ENCODE results near the gene C6orf89. TPM values are rescaled to one million over a fixed set of nuclear protein-coding genes. Genes with fewer than 3 reads are reported as not detected.

The C6orf89 gene
- polyA plus RNA-seq, 2 of the 4 experiments (the other 2 are of a cell fraction): 13.8 to 27.0 TPM

GRCh38 chr6:36904851-36905393 is 19.2 kb downstream of the C6orf89 start:
- FAIRE-seq (no peak), ATAC-seq (no peak), DNase-seq (ENCODE audit: low read depth in 1 of 2, low spot score in 1 of 2) (no peak)
- Histone ChIP-seq H3K4me1 (no peaks in the 10 kb centered on the region), H3K4me3 (no peak overlapping the region), H3K27ac (no peak overlapping the region), H3K4me2 (no peak overlapping the region), H3K9me3 (no peaks in the 10 kb centered on the region)
- CTCF ChIA-PET: interaction anchor here (2.9 kb wide), 1 partner anchor 19 kb away, joined by 10 read pairs; the partner anchor contains the start of gene C6orf89
- TF ChIP-seq MAFK (IDR thresholded peaks at IDR 0.05; ENCODE audit: partially characterized antibody): no peak
- TF ChIP-seq HEYL (CRISPR knock-in tag; IDR thresholded peaks at IDR 0.05): no peak
- TF ChIP-seq TFCP2L1 (CRISPR knock-in tag; IDR thresholded peaks at IDR 0.05): no peak
- TF ChIP-seq PHF8 (IDR thresholded peaks at IDR 0.05; ENCODE audit: borderline replicate concordance, low read depth): no peak
- POLR2A ChIA-PET: no interaction called here
- 90% methylated on average over 5 of the region's 5 CpGs for WGBS (ENCODE audit: missing lambda C conversion rate)

GRCh38 chr6:36906539-36907325 is 21.0 kb downstream of the C6orf89 start:
- H3K4me2 ChIP-seq: no peak overlapping the region
- ChIA-PET POLR2A (no interaction called here), CTCF (interaction anchor here (0.7 to 2.6 kb wide), 3 partner anchors 10 to 112 kb away, joined by 3 to 10 read pairs (median 3); no protein-coding TSS in a partner anchor)
- 6% methylated on average over 2 of the region's 2 CpGs for WGBS (ENCODE audit: missing lambda C conversion rate)
- H3K9me3 ChIP-seq: no peaks in the 10 kb centered on the region
- H3K4me3 ChIP-seq: no peak overlapping the region
- DNase-seq (ENCODE audit: low read depth in 1 of 2, low spot score in 1 of 2) (no peak), ATAC-seq (no peak), FAIRE-seq (no peak)
- no peaks in the 10 kb centered on the region for H3K4me1 ChIP-seq
- TF ChIP-seq FOSB (CRISPR knock-in tag; IDR thresholded peaks at IDR 0.05): no peak
- no peak for TF ChIP-seq CBX8 (IDR thresholded peaks at IDR 0.05)
- TF ChIP-seq MAFK (IDR thresholded peaks at IDR 0.05; ENCODE audit: partially characterized antibody): no peak
- TF ChIP-seq MAX (IDR thresholded peaks at IDR 0.05): no peak
- TF ChIP-seq ZFP36 (IDR thresholded peaks at IDR 0.05; ENCODE audit: borderline replicate concordance, partially characterized antibody): no peak
- no peak for TF ChIP-seq ZC3H11A (IDR thresholded peaks at IDR 0.05)
- TF ChIP-seq E2F6 (IDR thresholded peaks at IDR 0.05; ENCODE audit: borderline replicate concordance, low read depth): no peak
- no peak for TF ChIP-seq EHMT2 (IDR thresholded peaks at IDR 0.05; ENCODE audit: low read depth)
- no peak for TF ChIP-seq HOXA7 (CRISPR knock-in tag; IDR thresholded peaks at IDR 0.05)
- TF ChIP-seq FOXS1 (CRISPR knock-in tag; IDR thresholded peaks at IDR 0.05): no peak
- TF ChIP-seq ATOH8 (CRISPR knock-in tag; IDR thresholded peaks at IDR 0.05; ENCODE audit: low read depth): no peak
- no peak for TF ChIP-seq POLR2A (IDR thresholded peaks at IDR 0.05; ENCODE audit: low read length)
- no peak for TF ChIP-seq HES2 (IDR thresholded peaks at IDR 0.05)
- no peak for TF ChIP-seq NR3C1 (IDR thresholded peaks at IDR 0.05)
- no peak overlapping the region for H3K27ac ChIP-seq

GRCh38 chr6:36907781-36908180 is 22.0 kb downstream of the C6orf89 start:
- Histone ChIP-seq H3K4me3 (no peak overlapping the region), H3K9me3 (no peaks in the 10 kb centered on the region), H3K4me1 (no peaks in the 10 kb centered on the region), H3K4me2 (no peak overlapping the region), H3K27ac (no peak overlapping the region)
- WGBS (ENCODE audit: missing lambda C conversion rate): 73% methylated on average over 5 of the region's 5 CpGs
- no peak for TF ChIP-seq POLR2A (IDR thresholded peaks at IDR 0.05; ENCODE audit: low read length)
- no peak for TF ChIP-seq HES2 (IDR thresholded peaks at IDR 0.05)
- no peak for TF ChIP-seq MAX (IDR thresholded peaks at IDR 0.05)
- no peak for TF ChIP-seq TFCP2L1 (CRISPR knock-in tag; IDR thresholded peaks at IDR 0.05)
- no peak for TF ChIP-seq JUN (IDR thresholded peaks at IDR 0.05)
- TF ChIP-seq ZC3H11A (IDR thresholded peaks at IDR 0.05): no peak
- no peak for TF ChIP-seq SREBF2 (IDR thresholded peaks at IDR 0.05)
- TF ChIP-seq USF2 (IDR thresholded peaks at IDR 0.05): no peak
- TF ChIP-seq KDM1A (IDR thresholded peaks at IDR 0.05; ENCODE audit: low read depth): no peak
- TF ChIP-seq BCL3 (IDR thresholded peaks at IDR 0.05): no peak
- no peak for TF ChIP-seq MAFK (IDR thresholded peaks at IDR 0.05; ENCODE audit: partially characterized antibody)
- no peak for TF ChIP-seq RARB (CRISPR knock-in tag; IDR thresholded peaks at IDR 0.05)
- TF ChIP-seq ZNF302 (CRISPR knock-in tag; IDR thresholded peaks at IDR 0.05): no peak
- TF ChIP-seq HOXB5 (CRISPR knock-in tag; IDR thresholded peaks at IDR 0.05): no peak
- ChIA-PET CTCF (interaction anchor here (1.2 to 2.6 kb wide), 2 partner anchors 23 to 111 kb away, joined by 3 to 10 read pairs; no protein-coding TSS in a partner anchor), POLR2A (no interaction called here)
- no peak for ATAC-seq
- FAIRE-seq: no peak
- DNase-seq (ENCODE audit: low read depth in 1 of 2, low spot score in 1 of 2): no peak
